HFF-Myc (cell line): ENCODE data around the gene KRT79.

Experiments
- DNase-seq: peaks from one replicate; pipeline ENCODE4 v3.0.0-alpha.2; 2011; ENCODE audit warnings: low read depth; ENCODE audit errors: extremely low read depth
- H3K4me3 ChIP-seq: replicated peaks from 2 replicates; pipeline ENCODE4 v1.5.1; 2011; ENCODE audit warnings: low read depth, mild to moderate bottlenecking, control low read depth, low read length
- CTCF ChIP-seq: IDR thresholded peaks from 2 replicates; pipeline ENCODE4 v1.5.1; 2012; ENCODE audit warnings: mild to moderate bottlenecking, low read depth, low read length, control low read depth; ENCODE audit errors: missing control alignments

Gene KRT79

GRCh38 chr12:52870361-52871290 lies 36.5 kb upstream of the KRT79 start:
- no peak overlapping the region for H3K4me3 ChIP-seq
- peak; percentile 65 for TF ChIP-seq CTCF
- DNase-seq, result no peak

DNA sequence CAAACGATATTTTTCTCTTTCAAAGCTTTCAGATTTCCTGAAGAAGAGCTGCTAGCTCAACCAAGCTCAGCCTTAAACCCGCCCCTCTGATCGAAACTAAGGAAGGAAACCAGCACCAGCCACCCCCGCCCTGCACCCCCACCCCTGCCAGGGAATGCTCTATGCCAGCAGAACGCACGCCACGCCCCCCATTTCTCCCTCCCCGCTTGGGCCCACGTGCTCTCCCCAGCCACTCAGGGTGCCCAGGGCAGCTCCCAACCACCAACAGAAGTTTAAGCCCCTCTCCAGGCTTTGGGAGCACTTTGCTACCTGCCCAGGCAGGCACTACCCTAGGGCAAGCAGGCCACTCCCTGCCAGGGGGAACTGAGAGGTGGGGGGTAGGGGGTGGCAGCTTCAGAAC lies 33.5 kb upstream of the KRT79 start:
- DNase-seq, result no peak
- no peak overlapping the region for H3K4me3 ChIP-seq
- TF ChIP-seq CTCF, result no peak

DNA sequence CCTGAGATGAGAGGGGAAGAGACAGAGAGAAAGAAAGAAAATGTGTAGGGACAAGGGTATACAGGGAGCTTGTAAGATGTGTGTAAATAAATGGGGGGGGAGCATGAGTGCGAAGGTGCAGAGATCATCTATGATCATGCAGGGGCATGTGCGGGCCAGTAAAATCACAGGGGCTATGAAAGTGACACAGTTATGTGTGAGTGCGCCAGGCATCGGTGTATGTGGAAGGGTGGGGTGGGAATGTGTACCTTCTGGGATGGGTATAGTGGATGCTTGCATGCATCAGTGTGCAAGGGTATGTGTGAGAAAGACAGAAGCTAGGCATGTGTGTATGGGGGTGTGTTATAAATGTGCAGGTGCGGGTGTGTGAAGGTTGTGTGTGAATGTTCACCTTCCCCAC lies 33.0 kb upstream of the KRT79 start:
- no peak overlapping the region for H3K4me3 ChIP-seq
- no peak for TF ChIP-seq CTCF
- DNase-seq, result no peak

- no peak for DNase-seq
- TF ChIP-seq CTCF, result peak; percentile 92
- no peak overlapping the region for H3K4me3 ChIP-seq
Observed at GRCh38 chr12:52865090-52865944, 31.2 kb upstream of the KRT79 start.

DNA sequence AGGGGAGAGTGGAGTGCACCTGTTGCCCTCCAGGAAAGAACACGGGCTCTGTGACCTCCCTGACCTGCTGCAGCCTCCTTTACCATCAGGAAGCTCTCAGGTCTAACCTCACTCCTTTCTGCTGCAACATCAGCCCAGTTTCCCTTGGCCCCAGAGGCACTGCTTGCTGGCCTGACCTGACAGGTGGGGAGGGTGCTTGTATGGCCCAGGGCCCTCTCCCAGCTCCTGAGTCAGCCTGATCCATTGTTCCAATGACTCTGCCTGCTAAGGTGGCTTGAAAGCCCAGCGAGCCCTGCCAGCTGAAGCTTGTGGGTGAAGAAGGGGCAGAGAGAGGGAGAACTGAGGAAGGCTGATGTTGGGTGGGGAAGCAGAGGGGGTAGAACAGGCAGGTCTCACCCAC lies 27.9 kb upstream of the KRT79 start:
- TF ChIP-seq CTCF, result no peak
- DNase-seq, result no peak
- no peak overlapping the region for H3K4me3 ChIP-seq

DNA sequence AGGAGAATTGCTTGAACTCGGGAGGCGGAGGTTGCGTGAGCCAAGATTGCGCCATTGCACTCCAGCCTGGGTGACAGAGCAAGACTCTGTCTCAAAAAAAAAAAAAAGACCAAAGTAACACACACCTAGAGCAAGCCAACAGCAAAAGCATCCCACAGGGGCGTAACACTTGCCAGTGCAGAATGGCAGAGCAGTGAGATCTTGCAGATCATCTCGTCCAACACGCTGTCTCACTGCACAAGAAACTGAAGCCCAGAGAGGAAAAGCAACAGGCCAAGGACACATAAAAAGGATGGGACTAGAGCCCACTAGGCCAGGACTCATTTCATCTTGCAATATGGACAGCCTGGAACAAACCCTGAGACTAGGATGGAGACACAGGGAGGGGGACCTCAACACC lies 27.4 kb upstream of the KRT79 start:
- no peak for DNase-seq
- no peak for TF ChIP-seq CTCF
- no peak overlapping the region for H3K4me3 ChIP-seq
